SK-N-SH treated with all-trans-retinoic acid at 6 μM for 48 hours (cell line): Measurements from ENCODE around the gene TOX2.

Experiments
- CSRNP3 ChIP-seq: fragments of 250-450 bp; sonication (Bioruptor Pico); IDR thresholded peaks from 2 replicates; pipeline ENCODE4 v1.5.1; 2021; ENCODE audit warnings: mild to moderate bottlenecking, moderate library complexity
- ISL1 ChIP-seq: fragments of 250-450 bp; sonication (Bioruptor Pico); IDR thresholded peaks from 2 replicates; pipeline ENCODE4 v2.1.2; 2022; ENCODE audit warnings: mild to moderate bottlenecking, moderate library complexity
- TSHZ2 ChIP-seq: fragments of 250-450 bp; sonication (Bioruptor Pico); IDR thresholded peaks from 2 replicates; pipeline ENCODE4 v1.5.0; 2020; ENCODE audit warnings: mild to moderate bottlenecking, moderate library complexity
- ZFP30 ChIP-seq: fragments of 450-650 bp; formaldehyde crosslinking; IDR thresholded peaks from 2 replicates; pipeline ENCODE4 v1.5.0; 2022; ENCODE audit warnings: mild to moderate bottlenecking, moderate library complexity

- TF ChIP-seq TSHZ2 (CRISPR knock-in tag) (no peak), ZFP30 (CRISPR knock-in tag) (no peak), CSRNP3 (CRISPR knock-in tag) (no peak), ISL1 (no peak)
Measured at GRCh38 chr20:43961541-43962471, 47.2 kb downstream of the TOX2 start.
